ENCODE results near the gene IQCK. TPM values are rescaled to one million over a fixed set of nuclear protein-coding genes. Genes with fewer than 3 reads are reported as not detected.

Gene IQCK
- total RNA-seq, 1 donor from 2014 or later = 1.3 TPM

DNA sequence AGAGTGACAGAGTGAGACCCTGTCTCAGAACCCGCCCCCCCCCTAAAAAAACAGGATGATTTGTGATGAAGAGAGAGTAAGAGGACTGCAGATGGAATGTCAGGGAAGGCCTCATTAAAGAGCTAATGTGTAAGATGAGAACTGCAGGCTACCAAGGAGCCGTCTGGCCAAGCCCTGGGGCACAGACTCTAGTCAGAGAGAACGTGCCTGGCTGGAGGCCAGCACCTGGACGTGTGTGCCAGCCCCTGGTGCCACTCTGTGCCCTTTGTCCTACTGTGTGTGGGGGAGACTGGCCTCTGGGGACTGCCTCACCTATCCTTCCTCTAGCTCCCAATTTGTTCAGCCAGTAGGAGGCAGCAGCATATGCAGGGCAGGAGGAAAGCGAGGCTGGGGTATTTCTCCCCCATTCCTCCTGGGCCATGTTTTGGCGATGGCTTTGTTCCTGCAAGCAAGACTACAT lies 37.2 kb upstream of the IQCK start:
- Histone ChIP-seq H3K4me3 (ENCODE audit: low read depth, low read length) (no peak overlapping the region), H3K27me3 (ENCODE audit: control insufficient read depth, insufficient read depth, low read length) (no peaks in the 10 kb centered on the region), H3K36me3 (ENCODE audit: control insufficient read depth, insufficient read depth, low read length) (peaks cover 4% of the 10 kb centered on the region)
- FAIRE-seq (no peak), DNase-seq (ENCODE audit: low read depth) (no peak)
- TF ChIP-seq, protein P1, sequence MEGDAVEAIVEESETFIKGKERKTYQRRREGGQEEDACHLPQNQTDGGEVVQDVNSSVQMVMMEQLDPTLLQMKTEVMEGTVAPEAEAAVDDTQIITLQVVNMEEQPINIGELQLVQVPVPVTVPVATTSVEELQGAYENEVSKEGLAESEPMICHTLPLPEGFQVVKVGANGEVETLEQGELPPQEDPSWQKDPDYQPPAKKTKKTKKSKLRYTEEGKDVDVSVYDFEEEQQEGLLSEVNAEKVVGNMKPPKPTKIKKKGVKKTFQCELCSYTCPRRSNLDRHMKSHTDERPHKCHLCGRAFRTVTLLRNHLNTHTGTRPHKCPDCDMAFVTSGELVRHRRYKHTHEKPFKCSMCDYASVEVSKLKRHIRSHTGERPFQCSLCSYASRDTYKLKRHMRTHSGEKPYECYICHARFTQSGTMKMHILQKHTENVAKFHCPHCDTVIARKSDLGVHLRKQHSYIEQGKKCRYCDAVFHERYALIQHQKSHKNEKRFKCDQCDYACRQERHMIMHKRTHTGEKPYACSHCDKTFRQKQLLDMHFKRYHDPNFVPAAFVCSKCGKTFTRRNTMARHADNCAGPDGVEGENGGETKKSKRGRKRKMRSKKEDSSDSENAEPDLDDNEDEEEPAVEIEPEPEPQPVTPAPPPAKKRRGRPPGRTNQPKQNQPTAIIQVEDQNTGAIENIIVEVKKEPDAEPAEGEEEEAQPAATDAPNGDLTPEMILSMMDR (IDR thresholded peaks at IDR 0.05; ENCODE audit: insufficient read depth, low read length, severe bottlenecking) = peak; percentile 10

GRCh38 chr16:19681637-19682036 lies 36.4 kb upstream of the IQCK start:
- FAIRE-seq (peak; percentile 73), DNase-seq (ENCODE audit: low read depth) (no peak)
- TF ChIP-seq, protein P1 (IDR thresholded peaks at IDR 0.05; ENCODE audit: insufficient read depth, low read length, severe bottlenecking) = no peak
- Histone ChIP-seq H3K4me3 (ENCODE audit: low read depth, low read length) (no peak overlapping the region), H3K27me3 (ENCODE audit: control insufficient read depth, insufficient read depth, low read length) (no peaks in the 10 kb centered on the region), H3K36me3 (ENCODE audit: control insufficient read depth, insufficient read depth, low read length) (peaks cover 4% of the 10 kb centered on the region)

- peaks cover 1% of the 10 kb centered on the region for H3K36me3 ChIP-seq (ENCODE audit: control insufficient read depth, insufficient read depth, low read length)
Measured at GRCh38 chr16:19683453-19684236, 34.4 kb upstream of the IQCK start.

DNA sequence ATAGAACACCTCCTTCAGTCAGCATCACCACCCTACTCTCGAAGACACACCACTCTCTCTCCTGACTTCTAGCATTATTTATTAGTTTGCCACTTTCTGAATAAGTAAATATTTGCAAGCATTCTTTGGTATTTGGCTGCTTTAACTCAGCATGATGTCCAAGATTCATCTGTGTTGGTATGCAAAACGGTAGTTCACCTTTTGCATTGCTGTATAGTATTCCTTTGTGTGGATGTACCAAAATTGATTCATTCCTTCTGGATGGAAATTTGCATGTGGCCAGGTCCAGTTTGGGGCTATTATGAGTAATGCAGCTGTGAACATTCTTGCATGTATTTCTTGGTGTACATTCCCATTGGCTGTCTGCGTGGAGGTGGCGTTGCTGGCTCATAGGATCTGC lies 32.9 kb upstream of the IQCK start:
- Histone ChIP-seq H3K36me3 (ENCODE audit: control insufficient read depth, insufficient read depth, low read length) (peaks cover 1% of the 10 kb centered on the region), H3K4me3 (ENCODE audit: low read depth, low read length) (no peak overlapping the region), H3K27me3 (ENCODE audit: control insufficient read depth, insufficient read depth, low read length) (no peaks in the 10 kb centered on the region)
- FAIRE-seq = no peak
- no peak for DNase-seq (ENCODE audit: low read depth)
- TF ChIP-seq, protein P1 (IDR thresholded peaks at IDR 0.05; ENCODE audit: insufficient read depth, low read length, severe bottlenecking) = no peak

More at GRCh38 chr16:19683453-19684236, 34.4 kb upstream of the IQCK start:
- DNase-seq (ENCODE audit: low read depth) (no peak), FAIRE-seq (no peak)
- Histone ChIP-seq H3K4me3 (ENCODE audit: low read depth, low read length) (no peak overlapping the region), H3K27me3 (ENCODE audit: control insufficient read depth, insufficient read depth, low read length) (no peaks in the 10 kb centered on the region)
- TF ChIP-seq, protein P1 (IDR thresholded peaks at IDR 0.05; ENCODE audit: insufficient read depth, low read length, severe bottlenecking) = no peak

GRCh38 chr16:19687279-19687678 lies 30.8 kb upstream of the IQCK start:
- FAIRE-seq (no peak), DNase-seq (ENCODE audit: low read depth) (no peak)
- peaks cover 3% of the 10 kb centered on the region for H3K36me3 ChIP-seq (ENCODE audit: control insufficient read depth, insufficient read depth, low read length)
- H3K4me3 ChIP-seq (ENCODE audit: low read depth, low read length) = no peak overlapping the region
- TF ChIP-seq, protein P1 (IDR thresholded peaks at IDR 0.05; ENCODE audit: insufficient read depth, low read length, severe bottlenecking) = no peak
- no peaks in the 10 kb centered on the region for H3K27me3 ChIP-seq (ENCODE audit: control insufficient read depth, insufficient read depth, low read length)
